Cardiac fibroblast (primary cell): ENCODE measurements around the gene TNF.

Experiments
- DNase-seq, 2 donors: peaks; one replicate each; pipeline versions ENCODE4 v3.0.0 to v3.0.0-alpha.2; 2010; ENCODE audit warnings: low read depth in 2 of 2
- H3K4me3 ChIP-seq, 2 donors: replicated peaks in 1 of 2; 1 replicate in 1 of 2; 2 replicates in 1 of 2; pipeline ENCODE4 v1.5.1; 2011; ENCODE audit warnings: low read depth in 2 of 2, low read length in 2 of 2, mild to moderate bottlenecking in 2 of 2, moderate library complexity in 1 of 2
- CTCF ChIP-seq: IDR thresholded peaks from one replicate; pipeline ENCODE4 v1.5.1; 2011; ENCODE audit warnings: low read depth, mild to moderate bottlenecking, low read length, inconsistent platforms

The TNF gene

DNA sequence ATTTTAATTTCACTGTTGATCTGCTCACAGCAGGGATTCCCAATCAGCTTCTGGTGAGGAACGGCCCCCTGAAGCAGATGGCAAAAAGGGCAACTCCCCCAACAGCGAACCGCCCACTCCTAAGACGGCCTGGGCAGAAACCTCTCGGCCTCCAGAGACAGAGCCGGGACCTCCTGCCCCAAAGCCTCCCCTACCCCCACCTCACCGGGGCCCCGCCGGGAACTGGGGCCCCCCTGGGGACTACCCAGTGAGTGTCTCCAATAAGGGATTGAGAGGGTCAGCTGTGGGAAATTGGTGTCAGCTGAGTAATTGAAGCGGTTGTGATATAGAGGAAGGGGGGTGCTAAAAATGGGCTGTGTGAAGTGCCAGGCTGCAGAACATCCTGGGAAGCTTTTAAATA, 51.6 kb downstream of the TNF start:
- DNase-seq: no peak
- TF ChIP-seq CTCF: no peak

DNA sequence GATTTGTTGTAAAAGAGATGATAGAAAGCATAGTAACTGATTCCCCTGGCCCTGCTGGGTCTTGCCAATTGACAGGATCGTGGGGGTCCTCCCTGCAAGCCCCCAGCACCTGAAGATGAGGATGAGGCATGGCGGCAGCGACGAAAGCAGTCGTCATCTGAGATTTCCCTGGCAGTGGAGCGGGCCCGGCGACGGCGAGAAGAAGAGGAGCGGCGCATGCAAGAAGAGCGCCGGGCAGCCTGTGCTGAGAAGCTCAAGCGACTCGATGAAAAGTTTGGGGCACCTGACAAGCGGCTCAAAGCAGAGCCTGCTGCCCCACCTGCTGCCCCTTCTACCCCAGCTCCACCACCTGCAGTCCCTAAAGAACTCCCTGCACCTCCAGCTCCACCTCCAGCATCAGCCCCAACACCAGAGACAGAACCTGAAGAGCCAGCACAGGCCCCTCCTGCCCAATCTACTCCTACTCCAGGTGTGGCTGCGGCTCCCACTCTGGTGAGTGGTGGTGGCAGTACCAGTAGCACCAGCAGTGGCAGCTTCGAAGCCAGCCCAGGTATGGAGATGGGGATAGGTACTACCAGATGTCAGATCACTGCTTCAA, 52.4 kb downstream of the TNF start:
- DNase-seq: no peak
- no peak overlapping the region for H3K4me3 ChIP-seq
- TF ChIP-seq CTCF: no peak

More for the DNA sequence above, 51.6 kb downstream of the TNF start:
- no peak overlapping the region for H3K4me3 ChIP-seq
